Measurements from ENCODE around the gene MRPS12.

DNA sequence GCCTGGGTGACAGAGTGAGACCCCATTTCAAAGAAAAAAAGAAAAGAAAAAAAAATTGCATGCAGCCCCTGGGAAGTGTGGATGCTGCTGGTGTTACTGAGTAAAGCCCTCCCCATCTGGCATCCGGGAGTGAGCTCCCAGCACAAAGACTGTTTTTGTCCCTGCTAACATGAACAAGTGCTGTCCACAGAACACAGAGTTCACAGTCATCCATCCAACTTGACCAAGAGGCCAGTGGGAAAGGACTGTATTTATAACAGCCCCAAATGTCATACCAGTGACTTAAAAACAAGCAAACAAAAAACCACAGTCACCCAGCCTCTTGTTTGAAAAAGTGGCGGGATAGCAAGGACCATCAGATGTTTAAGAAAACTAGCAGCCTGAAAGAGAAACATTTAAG lies 34.0 kb downstream of the MRPS12 start:
- TF ChIP-seq, protein P1, sequence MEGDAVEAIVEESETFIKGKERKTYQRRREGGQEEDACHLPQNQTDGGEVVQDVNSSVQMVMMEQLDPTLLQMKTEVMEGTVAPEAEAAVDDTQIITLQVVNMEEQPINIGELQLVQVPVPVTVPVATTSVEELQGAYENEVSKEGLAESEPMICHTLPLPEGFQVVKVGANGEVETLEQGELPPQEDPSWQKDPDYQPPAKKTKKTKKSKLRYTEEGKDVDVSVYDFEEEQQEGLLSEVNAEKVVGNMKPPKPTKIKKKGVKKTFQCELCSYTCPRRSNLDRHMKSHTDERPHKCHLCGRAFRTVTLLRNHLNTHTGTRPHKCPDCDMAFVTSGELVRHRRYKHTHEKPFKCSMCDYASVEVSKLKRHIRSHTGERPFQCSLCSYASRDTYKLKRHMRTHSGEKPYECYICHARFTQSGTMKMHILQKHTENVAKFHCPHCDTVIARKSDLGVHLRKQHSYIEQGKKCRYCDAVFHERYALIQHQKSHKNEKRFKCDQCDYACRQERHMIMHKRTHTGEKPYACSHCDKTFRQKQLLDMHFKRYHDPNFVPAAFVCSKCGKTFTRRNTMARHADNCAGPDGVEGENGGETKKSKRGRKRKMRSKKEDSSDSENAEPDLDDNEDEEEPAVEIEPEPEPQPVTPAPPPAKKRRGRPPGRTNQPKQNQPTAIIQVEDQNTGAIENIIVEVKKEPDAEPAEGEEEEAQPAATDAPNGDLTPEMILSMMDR (IDR thresholded peaks at IDR 0.05; ENCODE audit: insufficient read depth, low read length, poor library complexity, severe bottlenecking) = no peak
- TF ChIP-seq EZH2phosphoT487 (conservative IDR thresholded peaks at IDR 0.05; ENCODE audit: low read length) = no peak
